ENCODE results near the gene ITPR1.

ITPR1 gene

GRCh38 chr3:4684976-4685375, 191.8 kb downstream of the ITPR1 start:
- DNase-seq (ENCODE audit: low read depth in 2 of 2), result no peak

GRCh38 chr3:4685673-4686345, 192.7 kb downstream of the ITPR1 start:
- DNase-seq (ENCODE audit: low read depth in 2 of 2), result no peak

GRCh38 chr3:4686619-4687018, 193.5 kb downstream of the ITPR1 start:
- DNase-seq (ENCODE audit: low read depth in 2 of 2), result no peak

- DNase-seq (ENCODE audit: low read depth in 2 of 2), result no peak
These were observed 194.0 kb downstream of the ITPR1 start for GRCh38 chr3:4687167-4687566.

- DNase-seq (ENCODE audit: low read depth in 2 of 2), result no peak
These were observed 194.4 kb downstream of the ITPR1 start for GRCh38 chr3:4687596-4687995.

GRCh38 chr3:4688411-4688810, 195.3 kb downstream of the ITPR1 start:
- DNase-seq (ENCODE audit: low read depth in 2 of 2), result no peak

GRCh38 chr3:4689021-4689420, 195.9 kb downstream of the ITPR1 start:
- DNase-seq (ENCODE audit: low read depth in 2 of 2), result no peak

GRCh38 chr3:4690277-4690676, 197.1 kb downstream of the ITPR1 start:
- DNase-seq (ENCODE audit: low read depth in 2 of 2), result no peak

GRCh38 chr3:4693620-4694019, 200.5 kb downstream of the ITPR1 start:
- DNase-seq (ENCODE audit: low read depth in 2 of 2), result no peak

- no peak for DNase-seq (ENCODE audit: low read depth in 2 of 2)
These were observed 202.7 kb downstream of the ITPR1 start for GRCh38 chr3:4695846-4696245.

GRCh38 chr3:4696266-4696665, 203.1 kb downstream of the ITPR1 start:
- DNase-seq (ENCODE audit: low read depth in 2 of 2), result no peak

GRCh38 chr3:4698125-4698821, 205.1 kb downstream of the ITPR1 start:
- DNase-seq (ENCODE audit: low read depth in 2 of 2), result no peak

GRCh38 chr3:4703054-4703480, 209.9 kb downstream of the ITPR1 start:
- no peak for DNase-seq (ENCODE audit: low read depth in 2 of 2)

GRCh38 chr3:4704552-4704951, 211.4 kb downstream of the ITPR1 start:
- DNase-seq (ENCODE audit: low read depth in 2 of 2), result no peak

- DNase-seq (ENCODE audit: low read depth in 2 of 2), result no peak
These were observed 214.2 kb downstream of the ITPR1 start for GRCh38 chr3:4707324-4707723.

GRCh38 chr3:4708230-4708629, 215.1 kb downstream of the ITPR1 start:
- no peak for DNase-seq (ENCODE audit: low read depth in 2 of 2)

- no peak for DNase-seq (ENCODE audit: low read depth in 2 of 2)
These were observed 216.2 kb downstream of the ITPR1 start for GRCh38 chr3:4709341-4709740.

- no peak for DNase-seq (ENCODE audit: low read depth in 2 of 2)
These were observed 217.0 kb downstream of the ITPR1 start for GRCh38 chr3:4710191-4710590.

GRCh38 chr3:4711680-4711992, 218.5 kb downstream of the ITPR1 start:
- no peak for DNase-seq (ENCODE audit: low read depth in 2 of 2)

GRCh38 chr3:4712109-4712508, 219.0 kb downstream of the ITPR1 start:
- no peak for DNase-seq (ENCODE audit: low read depth in 2 of 2)

- DNase-seq (ENCODE audit: low read depth in 2 of 2), result no peak
These were observed 220.9 kb downstream of the ITPR1 start for GRCh38 chr3:4714045-4714444.

- DNase-seq (ENCODE audit: low read depth in 2 of 2), result no peak
These were observed 223.1 kb downstream of the ITPR1 start for GRCh38 chr3:4716266-4716665.

- no peak for DNase-seq (ENCODE audit: low read depth in 2 of 2)
These were observed 223.7 kb downstream of the ITPR1 start for GRCh38 chr3:4716706-4717362.

Data from activated CD8-positive, alpha-beta memory T cell treated with anti-CD3 and anti-CD28 coated beads for 4 hours (primary cell).